AG04450 (cell line): ENCODE data around the gene MACROD2. TPM values are rescaled to one million over a fixed set of nuclear protein-coding genes. Genes with fewer than 3 reads are reported as not detected.

Experiments used
- CTCF ChIA-PET: fragments of 300-600, 350-600 bp; formaldehyde crosslinking; extraction: SDS; loops from one replicate; lab custom pipeline; 2022; ENCODE audit warnings: antibody characterized with exemption, inconsistent platforms; lab: Charles Lee
- POLR2A ChIA-PET: fragments of 350-600 bp; formaldehyde crosslinking; extraction: SDS; loops from one replicate; lab custom pipeline; 2021; ENCODE audit warnings: antibody characterized with exemption, inconsistent platforms; lab: Yijun Ruan, JAX
- DNase-seq: peaks from one replicate; pipeline ENCODE4 v3.0.0-alpha.2; 2011; ENCODE audit warnings: low read depth, low spot score
- H3K27ac ChIP-seq: one replicate; pipeline ENCODE4 v1.5.1; 2012; ENCODE audit warnings: low read depth, low read length, control low read depth
- H3K27me3 ChIP-seq: one replicate; pipeline ENCODE4 v1.6.0; 2012; ENCODE audit warnings: low read length; ENCODE audit not compliant: control insufficient read depth, insufficient read depth
- H3K4me3 ChIP-seq: 2 replicates; pipeline ENCODE4 v1.5.1; 2011; ENCODE audit warnings: mild to moderate bottlenecking, low read depth, low read length, control low read depth
- H3K9me3 ChIP-seq: 2 replicates; pipeline ENCODE4 v1.5.1; 2012; ENCODE audit warnings: low read length; ENCODE audit not compliant: control insufficient read depth, insufficient read depth
- CTCF ChIP-seq: IDR thresholded peaks from 2 replicates; pipeline ENCODE4 v1.5.1; 2011; ENCODE audit warnings: low read depth, low read length, control low read depth, inconsistent platforms
- polyA plus RNA-seq: library from polyadenylated mRNA; depleted of rRNA; stranded (reverse); fragments of >200 nt; gene quantifications from 2 replicates; pipeline ENCODE4 v1.2.3, GENCODE V29; 2011

MACROD2 gene
- polyA plus RNA-seq, 1 experiment = 0.02 TPM

DNA sequence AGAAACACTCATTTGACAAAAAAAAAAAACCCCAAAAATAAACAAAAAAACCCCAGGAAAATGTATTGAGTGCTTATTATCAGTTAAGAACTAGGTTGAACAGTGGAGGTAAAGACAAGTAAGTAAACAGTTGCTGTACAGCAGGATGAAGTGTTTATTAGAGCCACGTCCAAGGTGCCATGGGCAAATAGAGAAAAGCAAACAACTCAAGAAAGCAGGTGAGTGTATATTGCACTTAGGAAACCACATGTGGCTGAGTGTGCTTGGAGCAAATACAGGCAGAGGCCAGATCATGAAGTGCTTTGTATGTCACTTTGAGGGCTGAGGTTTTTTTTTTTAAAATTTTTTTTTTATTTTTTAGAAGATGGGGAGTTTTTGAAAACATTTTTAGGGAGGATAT, 98.3 kb downstream of the MACROD2 start:
- ChIA-PET POLR2A (no interaction called here), CTCF (no interaction called here)
- DNase-seq = no peak
- H3K27me3 ChIP-seq = no peaks in the 10 kb centered on the region
- H3K9me3 ChIP-seq = no peaks in the 10 kb centered on the region
- H3K4me3 ChIP-seq = no peak overlapping the region
- no peak overlapping the region for H3K27ac ChIP-seq
- no peak for TF ChIP-seq CTCF

DNA sequence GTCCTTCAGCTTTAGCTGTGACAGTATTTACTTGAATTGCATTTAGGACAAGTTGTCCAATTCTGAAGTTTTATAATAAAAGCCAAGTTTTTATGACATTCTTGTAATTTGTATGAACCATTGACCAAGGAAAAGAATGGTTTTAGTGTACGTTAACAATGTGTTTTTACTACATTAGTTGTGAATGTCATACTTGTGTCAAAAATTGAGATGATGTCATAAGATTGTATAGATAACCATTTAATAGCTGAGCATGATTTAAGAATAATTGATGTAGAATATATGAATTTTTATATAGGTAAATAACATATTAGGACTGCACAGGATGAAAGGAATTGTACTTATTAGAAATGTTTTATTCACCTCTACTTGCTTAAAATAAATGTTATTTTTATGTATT, 102.9 kb downstream of the MACROD2 start:
- no peak for TF ChIP-seq CTCF
- no peak for DNase-seq
- Histone ChIP-seq H3K4me3 (no peak overlapping the region), H3K9me3 (no peaks in the 10 kb centered on the region), H3K27me3 (no peaks in the 10 kb centered on the region), H3K27ac (no peak overlapping the region)
- ChIA-PET POLR2A (no interaction called here), CTCF (no interaction called here)

GRCh38 chr20:14113416-14113815, 118.1 kb downstream of the MACROD2 start:
- no peak overlapping the region for H3K4me3 ChIP-seq
- ChIA-PET CTCF (no interaction called here), POLR2A (no interaction called here)
- TF ChIP-seq CTCF = no peak
- H3K27me3 ChIP-seq = no peaks in the 10 kb centered on the region
- no peaks in the 10 kb centered on the region for H3K9me3 ChIP-seq
- H3K27ac ChIP-seq = no peak overlapping the region
- DNase-seq = no peak

GRCh38 chr20:14114065-14114704, 118.9 kb downstream of the MACROD2 start:
- POLR2A ChIA-PET = no interaction called here
- Histone ChIP-seq H3K4me3 (no peak overlapping the region), H3K9me3 (no peaks in the 10 kb centered on the region), H3K27me3 (no peaks in the 10 kb centered on the region), H3K27ac (no peak overlapping the region)
- TF ChIP-seq CTCF = no peak
- DNase-seq = no peak
- CTCF ChIA-PET = no interaction called here

GRCh38 chr20:14116037-14116436, 120.7 kb downstream of the MACROD2 start:
- no peak overlapping the region for H3K4me3 ChIP-seq

More at GRCh38 chr20:14116037-14116436, 120.7 kb downstream of the MACROD2 start:
- no peak for DNase-seq
- Histone ChIP-seq H3K9me3 (no peaks in the 10 kb centered on the region), H3K27ac (no peak overlapping the region), H3K27me3 (no peaks in the 10 kb centered on the region)
- ChIA-PET CTCF (no interaction called here), POLR2A (no interaction called here)
- no peak for TF ChIP-seq CTCF
